ENCODE measurements around the gene INPP5F.
"Not testable (repeated sequence)": the region's sequence is repeated elsewhere in the genome, so short reads cannot be mapped to it uniquely, and the experiment has no call there.

INPP5F gene

DNA sequence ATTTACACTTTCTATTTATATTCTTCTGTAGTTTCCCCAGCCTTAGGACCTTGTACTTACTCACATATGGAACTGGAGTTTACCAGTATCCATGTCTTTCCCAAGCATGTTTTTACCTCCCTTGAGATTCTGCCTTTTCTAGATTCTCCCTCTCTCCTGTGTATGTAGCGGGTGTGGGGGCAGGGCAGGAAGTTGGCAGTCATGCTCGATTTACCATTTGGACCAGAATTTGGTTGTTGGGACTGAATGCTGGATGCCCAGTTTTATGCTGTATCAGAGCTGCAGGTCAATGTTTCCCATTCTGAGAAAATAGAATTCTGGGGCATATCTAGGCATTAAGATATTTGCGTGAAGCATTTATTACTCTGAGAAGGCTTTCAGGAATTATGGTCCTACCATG lies 14.2 kb downstream of the INPP5F start:
- no peak for DNase-seq (ENCODE audit: low spot score)

DNA sequence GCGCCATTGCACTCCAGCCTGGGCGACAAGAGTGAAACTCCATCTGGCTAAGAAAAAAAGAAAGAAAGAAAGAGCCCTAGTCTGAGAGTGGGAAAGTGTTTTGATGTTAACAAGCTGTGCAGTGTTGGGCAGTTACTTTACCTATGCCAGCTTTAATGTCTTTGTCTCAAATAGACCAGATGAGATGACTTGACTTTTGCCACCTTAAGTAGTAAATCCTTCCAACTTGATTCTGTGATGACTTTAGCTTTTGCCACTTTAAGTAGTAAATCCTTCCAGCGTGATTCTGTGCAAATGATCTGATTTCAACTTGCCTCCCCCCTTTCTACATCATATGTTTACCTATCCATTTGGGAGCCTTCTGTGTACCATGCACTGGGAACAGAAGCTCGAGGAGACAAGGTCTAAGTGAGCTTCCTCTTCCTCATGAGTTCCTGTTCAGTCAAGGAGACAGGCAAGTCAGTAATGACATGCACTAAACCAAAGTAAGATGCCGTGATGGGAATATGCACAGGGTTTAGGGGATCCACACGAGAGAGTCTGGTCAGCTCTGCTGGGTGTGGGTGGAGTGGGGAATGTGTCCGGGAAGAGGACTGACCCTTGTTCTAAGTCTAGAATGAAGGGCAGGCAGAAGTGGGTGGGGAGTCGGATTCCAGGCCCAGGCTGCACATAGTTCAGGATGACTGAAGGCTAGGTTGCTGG lies 17.2 kb downstream of the INPP5F start:
- DNase-seq (ENCODE audit: low spot score): no peak

DNA sequence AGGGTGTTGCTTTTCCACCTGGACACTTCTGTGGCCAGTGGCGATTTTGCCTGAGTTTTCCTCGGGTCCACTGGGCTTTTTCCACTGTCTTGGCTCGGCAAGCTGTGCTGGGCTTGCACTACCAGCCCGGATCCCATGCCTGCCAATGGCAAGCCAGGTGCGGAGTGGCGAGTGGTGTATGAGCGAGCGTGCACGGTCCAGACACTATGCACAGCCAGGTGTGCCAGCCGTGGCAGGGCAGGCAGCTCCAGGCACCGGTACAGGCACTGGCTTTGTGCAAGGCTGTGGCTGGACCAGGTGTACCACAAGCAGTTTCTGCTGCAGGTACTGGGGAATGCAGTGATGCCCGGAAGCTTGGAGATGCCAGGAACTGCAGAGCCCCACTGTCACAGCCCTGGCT lies 22.1 kb downstream of the INPP5F start:
- no peak for DNase-seq (ENCODE audit: low spot score)

DNA sequence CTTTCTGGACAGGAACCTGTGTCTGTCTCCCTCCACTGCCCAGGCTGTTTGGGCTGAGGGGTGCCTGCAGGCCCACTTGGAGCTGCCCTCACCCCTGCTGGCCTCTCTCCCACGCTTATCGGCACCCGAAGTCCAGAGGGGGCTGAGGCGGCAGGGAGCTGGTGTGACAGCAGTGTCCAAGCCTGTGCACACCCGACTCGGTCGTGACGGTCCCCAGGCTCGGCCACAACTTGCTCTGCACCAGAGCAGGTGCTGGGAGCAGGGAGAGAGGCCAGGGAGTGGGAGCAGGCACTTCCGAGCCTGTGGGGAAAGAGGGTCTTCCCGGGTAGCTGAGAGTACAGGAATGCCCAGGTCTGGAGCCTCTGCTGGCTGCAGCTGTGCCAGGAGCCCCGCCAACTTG lies 23.0 kb downstream of the INPP5F start:
- DNase-seq (ENCODE audit: low spot score): no peak

DNA sequence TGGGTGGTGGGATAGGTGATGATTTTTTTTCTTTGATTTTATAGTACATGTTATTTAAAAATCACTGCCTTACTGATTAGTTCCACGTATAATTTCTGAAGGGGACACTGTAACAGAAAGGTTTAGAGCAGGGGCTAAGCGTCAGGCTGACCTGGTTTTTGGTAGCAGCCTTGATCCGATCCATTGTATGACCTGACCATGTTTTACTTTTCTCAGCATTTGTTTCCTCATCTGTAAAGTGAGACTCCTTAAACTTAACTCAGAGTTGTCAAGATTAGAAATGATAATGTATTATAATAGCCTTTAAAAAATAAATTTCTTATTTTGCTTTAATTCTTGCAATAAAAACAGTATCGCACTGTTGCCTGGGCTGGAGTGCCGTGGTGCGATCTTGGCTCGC lies 23.6 kb downstream of the INPP5F start:
- no peak for DNase-seq (ENCODE audit: low spot score)

DNA sequence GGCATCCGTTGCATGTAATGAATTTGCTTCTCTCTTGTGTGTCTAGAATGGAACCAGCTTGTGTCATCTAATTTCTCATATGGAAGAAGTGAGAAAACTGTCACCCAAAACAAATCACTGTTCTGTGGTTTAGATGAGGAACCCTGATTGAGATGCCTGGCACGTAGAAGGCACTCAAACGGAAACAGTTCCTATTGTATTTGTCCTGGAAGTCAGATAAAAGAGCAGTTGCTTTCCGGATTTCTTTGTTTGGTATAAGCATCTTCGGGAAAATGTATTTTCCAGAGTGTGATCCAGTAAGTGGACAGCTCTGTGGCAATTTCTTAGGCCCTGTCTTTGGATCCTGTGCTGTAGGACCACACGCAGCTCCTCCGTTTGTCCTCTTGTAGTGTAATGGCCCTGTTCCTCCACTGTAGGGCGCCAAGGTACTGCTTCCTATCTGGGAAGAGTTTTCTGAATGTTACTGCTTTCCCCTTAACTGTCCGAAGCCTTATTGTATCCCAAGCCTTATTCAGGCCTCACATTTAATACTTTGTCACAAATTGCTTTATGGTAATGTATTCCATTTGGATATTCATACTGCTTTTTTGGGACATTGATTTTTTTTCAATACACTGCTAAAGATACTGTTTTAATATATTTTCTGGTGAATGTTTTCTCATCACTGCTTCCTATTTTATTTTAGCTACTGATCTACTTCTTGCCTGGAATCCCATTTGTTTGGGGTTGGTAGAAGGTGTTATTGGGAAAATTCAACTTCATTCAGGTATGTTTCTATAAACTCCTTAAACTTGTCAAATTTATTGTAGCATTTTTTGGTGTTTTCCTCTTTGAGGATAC lies 24.8 kb downstream of the INPP5F start:
- peak; percentile 94 for DNase-seq (ENCODE audit: low spot score)

DNA sequence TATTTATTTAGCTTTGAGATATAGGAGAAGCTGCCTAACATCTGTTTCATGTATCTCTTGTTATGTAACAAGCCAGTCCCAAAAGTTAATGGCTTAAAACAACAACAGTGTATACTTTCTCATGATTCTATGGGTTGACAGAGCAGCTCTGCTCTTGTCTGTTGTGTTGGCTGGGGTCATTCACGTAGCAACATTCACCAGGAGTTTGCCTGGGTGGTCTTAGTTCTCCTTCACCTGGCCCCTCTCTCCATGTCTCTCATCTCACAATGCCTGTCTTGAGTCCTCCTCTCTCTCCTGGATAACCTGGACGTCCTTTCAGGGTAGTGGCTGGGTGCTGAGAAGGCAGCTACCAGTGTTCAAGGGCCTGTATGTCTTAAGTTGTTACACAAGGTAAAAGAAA lies 27.5 kb downstream of the INPP5F start:
- DNase-seq (ENCODE audit: low spot score): no peak

DNA sequence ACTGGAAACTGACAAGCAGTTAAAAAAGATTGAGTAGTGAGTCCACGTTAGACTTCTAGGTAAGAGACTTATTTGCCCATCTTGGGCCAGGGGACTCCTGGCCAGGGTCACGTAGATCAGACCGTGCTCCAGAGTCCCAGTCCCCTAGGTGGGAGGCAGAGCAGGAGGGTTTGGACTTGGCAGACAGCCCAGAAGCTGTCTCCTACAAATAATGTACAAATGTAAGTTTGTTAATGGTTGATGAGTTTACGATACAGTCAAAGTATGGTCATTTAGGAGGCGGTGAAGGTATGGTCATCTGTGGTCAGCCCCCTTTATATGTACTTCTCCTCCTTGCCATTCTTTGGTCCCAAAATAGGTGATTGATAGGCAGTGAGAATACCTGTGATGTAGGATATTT lies 28.2 kb downstream of the INPP5F start:
- no peak for DNase-seq (ENCODE audit: low spot score)

DNA sequence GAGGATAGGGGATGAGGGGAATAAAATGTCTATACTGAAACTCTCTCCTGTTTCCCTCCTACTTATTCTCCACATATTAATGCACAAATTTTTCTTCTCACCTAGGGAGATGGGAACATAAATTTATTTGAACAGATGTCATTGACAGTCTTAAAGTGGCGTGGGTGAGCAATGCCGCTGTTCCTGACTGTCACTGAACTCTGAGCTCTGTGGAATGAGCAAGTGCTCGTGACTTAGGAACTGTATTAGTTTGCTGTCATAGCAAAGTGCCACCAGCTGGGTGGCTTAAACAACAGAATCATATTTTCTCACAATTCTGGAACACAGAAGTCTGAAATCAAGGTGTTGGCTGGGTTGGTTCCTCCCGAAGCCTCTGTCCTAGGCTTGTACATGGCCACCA lies 29.1 kb downstream of the INPP5F start:
- no peak for DNase-seq (ENCODE audit: low spot score)

DNA sequence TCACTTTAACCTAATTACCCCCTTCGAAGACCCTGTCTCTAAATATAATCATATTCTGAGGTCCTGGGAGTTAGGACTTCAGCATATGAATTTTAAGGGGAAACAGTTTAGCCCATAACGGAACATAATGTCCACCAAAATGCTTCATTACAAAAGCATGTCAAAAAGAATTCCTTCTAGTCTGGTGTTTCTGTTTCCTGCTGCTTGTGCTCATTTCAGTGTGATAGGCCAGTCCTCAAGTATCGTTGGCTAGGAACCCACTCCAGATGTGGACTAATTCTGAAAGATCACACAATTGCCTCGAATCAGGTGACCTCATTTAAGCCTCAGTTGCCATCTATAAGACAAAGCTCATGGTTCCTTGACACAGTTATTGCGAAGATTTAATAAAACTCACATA lies 29.6 kb downstream of the INPP5F start:
- no peak for DNase-seq (ENCODE audit: low spot score)

DNA sequence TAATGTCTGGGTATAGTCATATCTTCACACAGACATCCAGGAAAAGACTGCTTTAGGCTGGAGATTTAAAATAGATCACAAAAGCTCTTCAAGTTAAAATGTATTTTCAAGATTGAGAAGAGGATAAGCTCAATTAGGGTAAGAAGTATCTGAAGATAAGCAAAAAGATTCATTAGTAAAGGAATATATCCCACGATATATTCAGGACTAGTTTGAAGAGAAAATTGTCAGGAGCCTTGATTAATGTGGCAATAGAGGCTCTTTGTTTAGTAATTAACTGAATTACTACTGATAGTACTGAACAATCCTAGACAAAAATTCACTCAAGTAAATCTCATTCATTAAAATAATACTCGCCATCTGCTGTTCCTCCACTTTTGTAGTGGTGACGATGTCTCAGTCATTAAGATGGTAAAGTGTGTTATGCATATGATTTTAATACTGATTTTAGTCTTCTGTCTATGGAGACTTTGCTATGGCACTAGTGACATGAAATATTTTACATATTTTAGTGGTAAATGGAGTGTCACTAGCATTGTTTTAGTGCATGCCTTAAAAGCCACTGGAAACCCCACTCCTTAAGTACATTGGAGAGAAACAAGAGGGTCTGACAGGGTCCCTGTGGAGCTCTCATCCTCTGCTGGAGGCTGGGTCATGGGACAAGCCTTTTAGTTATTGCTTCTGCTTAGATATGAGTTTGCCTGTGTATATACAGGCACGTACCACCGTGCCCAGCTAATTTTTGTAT lies 32.8 kb downstream of the INPP5F start:
- no peak for DNase-seq (ENCODE audit: low spot score)

DNA sequence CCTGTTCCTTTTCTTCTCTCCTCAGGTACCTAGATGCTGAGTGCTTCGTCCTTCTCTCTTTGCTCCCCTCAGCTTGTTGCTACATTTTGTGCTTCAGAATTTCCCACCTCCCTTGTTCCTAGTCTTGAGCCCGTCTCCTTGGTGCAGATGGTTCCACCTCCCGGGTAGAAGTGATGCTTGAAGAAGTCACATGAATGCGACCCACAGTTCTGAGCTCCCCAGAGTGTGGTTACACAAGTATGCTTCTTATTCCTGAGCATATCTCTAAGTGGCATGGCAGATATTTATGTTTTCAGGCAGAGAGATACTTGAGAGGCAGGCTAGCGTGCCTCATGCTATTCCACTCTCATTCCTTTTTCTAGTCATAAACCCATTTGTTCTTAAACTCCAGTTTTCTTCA lies 34.0 kb downstream of the INPP5F start:
- no peak for DNase-seq (ENCODE audit: low spot score)

DNA sequence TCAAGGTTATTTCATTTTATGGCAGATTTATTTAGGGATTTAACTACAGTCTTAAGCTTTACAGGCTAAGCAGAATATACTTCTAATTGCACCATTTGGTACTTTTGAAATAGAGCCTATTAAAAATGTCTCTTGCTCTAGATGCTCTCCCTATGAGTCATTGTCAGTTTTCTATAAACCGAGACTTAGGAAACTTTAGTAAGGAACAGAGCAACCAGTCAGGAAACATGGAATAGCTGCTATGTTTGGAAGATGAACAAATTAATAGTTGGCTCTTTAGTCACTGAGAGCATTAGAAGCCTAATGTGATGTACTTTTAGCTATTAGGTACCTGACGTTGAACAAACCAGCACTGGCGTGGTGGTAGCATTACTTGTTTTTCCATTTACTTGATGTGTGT lies 35.3 kb downstream of the INPP5F start:
- DNase-seq (ENCODE audit: low spot score): no peak

DNA sequence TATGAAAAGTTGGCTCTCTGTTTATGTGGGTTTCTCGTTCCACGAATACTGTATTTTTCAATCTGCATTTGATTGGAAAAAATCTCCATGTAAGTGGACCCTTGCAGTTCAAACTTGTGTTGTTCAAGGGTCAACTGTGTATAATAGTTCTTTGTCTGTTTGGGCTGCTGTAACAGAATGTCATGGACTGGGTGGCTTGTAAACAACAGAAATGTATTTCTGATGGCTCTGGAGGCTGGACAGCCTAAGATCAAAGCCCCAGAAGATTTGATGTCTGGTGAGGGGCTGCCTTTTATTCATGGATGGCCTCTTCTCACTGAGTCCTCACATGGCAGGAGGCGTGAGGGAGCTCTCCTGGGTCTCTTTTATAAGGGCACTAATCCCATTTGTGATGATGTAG lies 36.2 kb downstream of the INPP5F start:
- DNase-seq (ENCODE audit: low spot score): no peak

DNA sequence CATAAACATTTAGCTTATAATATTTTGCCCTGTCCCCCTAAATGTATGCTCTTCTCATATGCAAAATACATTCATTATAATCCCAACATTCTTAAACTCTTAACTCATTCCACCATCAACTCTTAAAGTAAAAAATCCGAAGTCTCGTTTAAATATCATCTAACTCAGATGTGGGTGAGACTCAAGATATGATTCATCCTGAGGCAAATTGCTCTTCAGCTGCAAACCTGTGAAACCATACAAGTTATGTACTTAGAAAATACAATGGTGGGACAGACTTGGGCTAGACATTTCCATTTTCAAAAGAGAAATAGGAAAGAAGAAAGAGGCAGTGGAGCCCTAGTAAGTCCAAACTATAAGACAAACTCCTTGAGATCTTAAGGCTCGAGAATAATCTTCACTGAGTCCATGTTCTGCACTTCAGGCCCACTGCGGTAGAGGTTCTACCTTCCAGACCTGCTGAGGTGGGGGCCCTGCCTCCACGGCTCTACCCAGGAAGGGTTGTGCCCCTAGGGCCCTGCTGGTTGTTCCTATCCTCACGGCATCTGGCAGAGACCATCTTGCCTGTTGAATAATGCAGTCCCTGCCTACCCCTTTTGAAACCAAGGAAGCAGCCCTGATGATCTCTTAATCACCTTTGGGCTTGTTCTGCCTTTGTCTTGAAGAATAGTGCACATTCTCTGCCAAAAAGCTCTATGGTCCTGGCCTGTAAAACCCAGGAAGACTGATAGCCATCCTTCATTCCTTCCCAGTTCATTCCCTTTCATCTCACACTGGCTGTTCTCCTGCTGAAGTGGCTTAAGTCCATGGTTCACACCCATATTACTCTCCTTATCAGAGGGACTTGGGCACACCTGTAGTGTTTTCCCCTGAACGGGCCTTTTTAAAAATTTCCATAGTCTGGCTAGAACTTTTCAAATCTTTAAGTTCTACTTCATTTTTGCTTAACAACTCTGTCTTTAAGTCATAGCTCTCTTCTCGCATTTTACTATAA lies 37.3 kb downstream of the INPP5F start:
- DNase-seq (ENCODE audit: low spot score): no peak

DNA sequence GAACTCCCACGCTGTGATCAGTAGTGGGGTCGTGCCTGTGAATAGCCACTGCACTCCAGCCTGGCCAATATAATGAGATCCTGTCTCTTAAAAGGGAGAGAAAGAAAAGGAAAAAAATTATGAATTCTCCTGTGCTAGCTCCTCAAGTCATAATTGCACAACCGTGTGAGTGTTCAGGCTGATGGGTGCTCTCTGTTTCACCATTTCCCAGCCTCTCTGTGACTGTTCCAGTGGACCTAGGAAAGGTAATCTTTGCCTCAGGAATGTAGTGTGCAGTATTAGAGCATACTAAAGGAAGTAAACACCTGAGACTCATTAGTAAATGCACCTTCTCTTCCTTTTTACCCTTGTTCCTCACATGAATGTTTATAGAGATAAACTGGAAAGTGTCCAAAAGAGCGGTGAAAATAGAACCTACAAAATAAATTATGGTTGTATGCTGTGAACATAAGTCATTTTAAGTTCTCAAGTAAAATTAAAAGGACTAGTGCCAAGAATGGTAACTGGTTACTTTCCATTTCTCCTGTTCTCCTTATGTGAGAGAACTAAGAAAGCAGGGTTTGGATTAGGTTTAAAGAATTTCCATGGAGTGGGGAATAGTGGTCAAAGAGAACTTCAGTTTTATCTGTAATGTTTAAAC lies 42.7 kb downstream of the INPP5F start:
- no peak for DNase-seq (ENCODE audit: low spot score)

DNA sequence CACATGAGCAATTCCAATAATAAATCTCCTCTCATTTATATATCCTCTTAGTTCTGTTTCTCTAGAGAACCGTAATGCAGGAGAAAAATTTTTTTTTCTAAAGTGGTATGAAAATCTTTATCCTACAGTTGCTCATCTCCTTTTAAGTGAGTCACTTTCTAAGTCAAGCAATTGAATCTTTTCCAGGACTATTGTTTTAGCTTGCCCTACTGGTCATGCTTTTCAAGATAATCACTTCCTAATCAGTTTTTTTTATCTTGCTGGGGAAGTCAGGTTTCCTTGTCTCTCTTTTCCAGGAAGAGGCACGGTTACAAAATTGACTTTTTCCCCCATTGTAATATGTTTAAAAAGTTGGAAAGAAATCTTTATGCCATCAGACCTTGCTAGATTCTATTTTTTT lies 44.0 kb downstream of the INPP5F start:
- no peak for DNase-seq (ENCODE audit: low spot score)

DNA sequence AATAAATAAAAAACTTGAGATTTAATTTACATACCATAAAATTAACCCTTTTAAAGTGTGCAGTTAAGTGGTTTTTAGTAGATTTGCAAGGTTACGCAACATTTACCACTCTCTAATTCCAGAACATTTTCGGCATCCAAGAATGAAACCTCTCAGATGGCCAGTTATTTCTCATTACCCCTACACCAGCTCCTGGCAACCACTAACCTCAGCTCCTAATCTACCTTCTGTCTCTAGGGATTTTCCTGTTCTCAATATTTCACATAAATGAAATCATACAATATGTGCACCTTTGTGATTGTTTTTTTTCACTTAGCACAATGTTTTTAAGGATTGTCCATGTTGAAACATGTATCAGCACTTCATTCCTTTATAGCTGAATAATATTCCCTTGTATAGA lies 45.1 kb downstream of the INPP5F start:
- DNase-seq (ENCODE audit: low spot score): no peak

DNA sequence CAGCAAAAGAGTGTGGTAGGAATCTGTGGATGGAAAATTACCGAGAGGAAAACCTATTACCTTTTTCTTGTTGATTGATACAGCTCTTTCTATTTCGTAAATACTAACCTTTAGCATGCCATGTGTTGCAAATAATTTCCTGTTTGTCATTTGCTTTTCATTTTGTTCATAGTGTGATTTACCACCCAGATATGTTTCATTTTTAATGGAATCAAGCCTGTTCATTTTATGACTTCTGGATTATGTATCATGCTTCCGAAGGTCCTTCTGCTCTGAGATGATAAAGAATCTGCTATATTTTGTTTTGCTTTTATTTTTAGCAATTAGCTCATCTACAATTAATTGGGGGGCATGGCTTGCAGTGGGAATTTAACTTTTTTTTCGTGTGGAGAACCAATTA lies 46.5 kb downstream of the INPP5F start:
- no peak for DNase-seq (ENCODE audit: low spot score)

DNA sequence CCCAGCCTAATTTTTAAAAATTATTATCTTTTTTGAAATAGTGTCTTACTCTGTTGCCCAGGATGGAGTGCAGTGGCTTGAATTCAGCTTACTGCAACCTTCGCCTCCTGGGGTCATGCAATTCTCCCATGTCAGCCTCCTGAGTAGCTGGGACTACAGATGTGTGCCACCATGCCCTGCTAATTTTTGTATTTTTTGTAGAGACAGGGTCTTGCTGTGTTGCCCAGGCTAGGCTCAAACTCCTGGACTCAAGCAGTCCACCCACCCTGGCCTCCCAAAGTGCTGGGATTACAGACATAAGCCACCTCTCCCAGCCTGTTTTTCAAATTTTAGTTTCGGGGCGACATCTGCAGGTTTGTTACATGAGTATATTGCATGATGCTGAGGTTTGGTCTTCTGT lies 47.2 kb downstream of the INPP5F start:
- DNase-seq (ENCODE audit: low spot score): not testable (repeated sequence)

DNA sequence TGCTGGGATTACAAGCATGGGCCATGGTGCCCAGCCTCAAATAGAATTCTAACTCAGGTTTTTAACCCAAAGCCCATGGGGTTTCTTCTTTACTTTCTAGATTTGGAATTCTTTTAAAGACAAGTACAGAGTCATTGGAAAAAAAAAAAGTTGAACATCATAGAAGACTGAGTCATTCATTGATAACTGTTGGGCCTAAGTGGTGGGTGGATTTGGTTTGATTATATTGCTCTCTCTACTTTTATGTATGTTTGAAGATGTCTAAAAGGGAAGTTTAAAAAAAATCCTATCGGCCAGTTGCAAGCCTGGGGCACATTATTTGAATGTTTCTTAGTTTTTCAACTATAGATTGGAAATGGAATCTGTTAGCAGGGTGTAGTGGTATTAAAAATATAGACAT lies 49.7 kb downstream of the INPP5F start:
- DNase-seq (ENCODE audit: low spot score): no peak

Data from globus pallidus (tissue), 1 donor.